ENCODE results near the gene SPRED2. TPM values are rescaled to one million over a fixed set of nuclear protein-coding genes. Genes with fewer than 3 reads are reported as not detected.

Gene SPRED2
- polyA plus RNA-seq, 2 of the 4 experiments (the other 2 are of a cell fraction), result 20.6 to 29.3 TPM

DNA sequence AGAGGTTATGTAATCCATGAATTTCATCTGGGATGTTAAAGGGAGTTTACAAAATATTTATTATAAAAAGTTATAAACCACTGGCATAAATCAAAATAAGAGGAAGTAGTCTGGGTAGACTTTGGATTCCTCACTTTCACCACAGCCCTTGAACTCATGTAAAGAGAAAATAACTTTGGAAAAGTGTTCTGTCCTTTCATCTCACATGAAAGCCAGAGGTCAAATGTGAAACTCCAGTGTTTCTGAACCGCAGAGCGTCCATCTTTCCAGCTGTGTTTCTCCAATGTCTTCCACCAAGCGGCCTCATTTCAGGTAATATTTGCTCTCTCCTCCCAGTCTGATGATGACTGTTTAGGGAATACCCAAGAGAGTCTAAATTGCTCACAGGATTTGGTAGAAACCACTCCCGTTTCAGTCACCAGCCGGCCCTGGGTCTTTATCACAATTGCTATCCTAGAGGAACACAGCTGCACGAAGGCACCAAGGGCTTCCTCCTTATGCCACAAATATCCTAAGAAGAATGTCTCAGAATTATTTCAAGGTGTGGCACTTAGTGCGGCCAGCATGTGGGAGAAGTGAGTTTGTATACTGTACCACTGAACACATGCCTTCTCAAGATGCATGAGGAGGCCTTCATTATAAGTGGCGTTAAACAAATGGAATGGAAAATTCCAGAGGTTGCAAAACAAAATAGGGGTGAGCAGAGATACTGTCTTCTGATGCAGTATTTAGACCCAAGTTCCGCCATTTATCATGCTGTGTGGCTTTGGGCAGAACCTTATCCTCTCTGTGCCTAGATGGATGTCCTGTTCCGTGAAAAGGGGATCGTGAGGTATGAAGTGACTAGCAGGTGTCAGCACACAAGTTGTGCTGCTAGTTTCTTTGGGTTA, 140.9 kb downstream of the SPRED2 start:
- DNase-seq (ENCODE audit: low read depth in 1 of 2, low spot score in 1 of 2) (no peak), FAIRE-seq (no peak), ATAC-seq (0 out of 6 replicates have a peak, but pooled peaks of 1 of the 2 experiments have one; percentile 30)
- Histone ChIP-seq H3K4me3 (no peak overlapping the region), H3K4me1 (no peaks in the 10 kb centered on the region), H3K4me2 (no peak overlapping the region), H3K27ac (no peak overlapping the region), H3K9me3 (no peaks in the 10 kb centered on the region)
- no peak for TF ChIP-seq RFX5 (IDR thresholded peaks at IDR 0.05)
- no peak for TF ChIP-seq FOSL2 (IDR thresholded peaks at IDR 0.05)
- no peak for TF ChIP-seq FOSL2 (CRISPR knock-in tag; IDR thresholded peaks at IDR 0.05)
- no peak for TF ChIP-seq GATA3 (IDR thresholded peaks at IDR 0.05; ENCODE audit: borderline replicate concordance)
- TF ChIP-seq POLR2AphosphoS2 (conservative IDR thresholded peaks at IDR 0.05; ENCODE audit: low read length), result no peak
- TF ChIP-seq, protein P1, sequence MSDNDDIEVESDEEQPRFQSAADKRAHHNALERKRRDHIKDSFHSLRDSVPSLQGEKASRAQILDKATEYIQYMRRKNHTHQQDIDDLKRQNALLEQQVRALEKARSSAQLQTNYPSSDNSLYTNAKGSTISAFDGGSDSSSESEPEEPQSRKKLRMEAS (IDR thresholded peaks at IDR 0.05), result no peak
- TF ChIP-seq KDM1A (IDR thresholded peaks at IDR 0.05; ENCODE audit: low read depth), result no peak
- TF ChIP-seq, protein P2, sequence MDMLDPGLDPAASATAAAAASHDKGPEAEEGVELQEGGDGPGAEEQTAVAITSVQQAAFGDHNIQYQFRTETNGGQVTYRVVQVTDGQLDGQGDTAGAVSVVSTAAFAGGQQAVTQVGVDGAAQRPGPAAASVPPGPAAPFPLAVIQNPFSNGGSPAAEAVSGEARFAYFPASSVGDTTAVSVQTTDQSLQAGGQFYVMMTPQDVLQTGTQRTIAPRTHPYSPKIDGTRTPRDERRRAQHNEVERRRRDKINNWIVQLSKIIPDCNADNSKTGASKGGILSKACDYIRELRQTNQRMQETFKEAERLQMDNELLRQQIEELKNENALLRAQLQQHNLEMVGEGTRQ (IDR thresholded peaks at IDR 0.05), result no peak
- TF ChIP-seq MAZ (IDR thresholded peaks at IDR 0.05; ENCODE audit: borderline replicate concordance, low read depth, low read length), result no peak
- TF ChIP-seq MAFK (IDR thresholded peaks at IDR 0.05; ENCODE audit: partially characterized antibody), result no peak
- TF ChIP-seq ESRRA (IDR thresholded peaks at IDR 0.05; ENCODE audit: borderline replicate concordance, low read length), result no peak
- TF ChIP-seq RNF2 (IDR thresholded peaks at IDR 0.05; ENCODE audit: borderline replicate concordance, low read depth), result no peak
- no peak for TF ChIP-seq CBX8 (IDR thresholded peaks at IDR 0.05)
- no peak for TF ChIP-seq EHMT2 (IDR thresholded peaks at IDR 0.05; ENCODE audit: low read depth)
- TF ChIP-seq CHD4 (IDR thresholded peaks at IDR 0.05; ENCODE audit: borderline replicate concordance), result no peak
- TF ChIP-seq MYC (IDR thresholded peaks at IDR 0.05; ENCODE audit: borderline replicate concordance, low read length), result no peak
- no peak for TF ChIP-seq SMC3 (IDR thresholded peaks at IDR 0.05)
- no peak for TF ChIP-seq FOSB (CRISPR knock-in tag; IDR thresholded peaks at IDR 0.05)
- TF ChIP-seq FOXS1 (CRISPR knock-in tag; IDR thresholded peaks at IDR 0.05), result no peak
- no peak for TF ChIP-seq EHF (CRISPR knock-in tag; IDR thresholded peaks at IDR 0.05)
- TF ChIP-seq, protein P3, sequence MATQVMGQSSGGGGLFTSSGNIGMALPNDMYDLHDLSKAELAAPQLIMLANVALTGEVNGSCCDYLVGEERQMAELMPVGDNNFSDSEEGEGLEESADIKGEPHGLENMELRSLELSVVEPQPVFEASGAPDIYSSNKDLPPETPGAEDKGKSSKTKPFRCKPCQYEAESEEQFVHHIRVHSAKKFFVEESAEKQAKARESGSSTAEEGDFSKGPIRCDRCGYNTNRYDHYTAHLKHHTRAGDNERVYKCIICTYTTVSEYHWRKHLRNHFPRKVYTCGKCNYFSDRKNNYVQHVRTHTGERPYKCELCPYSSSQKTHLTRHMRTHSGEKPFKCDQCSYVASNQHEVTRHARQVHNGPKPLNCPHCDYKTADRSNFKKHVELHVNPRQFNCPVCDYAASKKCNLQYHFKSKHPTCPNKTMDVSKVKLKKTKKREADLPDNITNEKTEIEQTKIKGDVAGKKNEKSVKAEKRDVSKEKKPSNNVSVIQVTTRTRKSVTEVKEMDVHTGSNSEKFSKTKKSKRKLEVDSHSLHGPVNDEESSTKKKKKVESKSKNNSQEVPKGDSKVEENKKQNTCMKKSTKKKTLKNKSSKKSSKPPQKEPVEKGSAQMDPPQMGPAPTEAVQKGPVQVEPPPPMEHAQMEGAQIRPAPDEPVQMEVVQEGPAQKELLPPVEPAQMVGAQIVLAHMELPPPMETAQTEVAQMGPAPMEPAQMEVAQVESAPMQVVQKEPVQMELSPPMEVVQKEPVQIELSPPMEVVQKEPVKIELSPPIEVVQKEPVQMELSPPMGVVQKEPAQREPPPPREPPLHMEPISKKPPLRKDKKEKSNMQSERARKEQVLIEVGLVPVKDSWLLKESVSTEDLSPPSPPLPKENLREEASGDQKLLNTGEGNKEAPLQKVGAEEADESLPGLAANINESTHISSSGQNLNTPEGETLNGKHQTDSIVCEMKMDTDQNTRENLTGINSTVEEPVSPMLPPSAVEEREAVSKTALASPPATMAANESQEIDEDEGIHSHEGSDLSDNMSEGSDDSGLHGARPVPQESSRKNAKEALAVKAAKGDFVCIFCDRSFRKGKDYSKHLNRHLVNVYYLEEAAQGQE (IDR thresholded peaks at IDR 0.05), result no peak
- ChIA-PET CTCF (interaction anchor here (1.0 to 1.2 kb wide), 5 partner anchors 10 to 261 kb away, joined by 3 read pairs; no protein-coding TSS in a partner anchor), POLR2A (no interaction called here)
- WGBS (ENCODE audit: missing lambda C conversion rate), result 89% methylated on average over 11 of the region's 11 CpGs

DNA sequence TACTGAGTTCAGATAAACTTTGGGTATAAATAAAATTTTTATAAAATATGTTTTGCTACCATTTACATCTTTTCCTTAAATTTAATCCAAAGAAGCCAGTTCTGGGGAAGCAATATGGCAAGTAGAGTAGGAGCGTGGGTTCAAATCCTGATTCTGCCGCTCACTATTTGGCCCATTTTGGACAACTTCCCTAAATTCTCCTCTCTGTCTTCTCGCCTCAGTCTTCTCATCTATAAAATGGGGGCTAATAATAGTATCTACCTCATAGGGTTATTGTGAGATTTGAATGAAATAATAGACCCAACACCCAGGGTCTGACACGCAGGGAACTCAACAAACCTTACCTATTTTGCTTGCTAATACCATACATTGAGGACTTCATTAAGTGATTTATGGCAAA, 145.0 kb downstream of the SPRED2 start:
- H3K4me1 ChIP-seq, result no peaks in the 10 kb centered on the region
- no peak overlapping the region for H3K4me3 ChIP-seq
- CTCF ChIA-PET, result interaction anchor here (0.9 to 1.0 kb wide), 2 partner anchors 13 to 18 kb away, joined by 3 read pairs; no protein-coding TSS in a partner anchor
- no peak overlapping the region for H3K27ac ChIP-seq
- POLR2A ChIA-PET, result no interaction called here
- H3K4me2 ChIP-seq, result no peak overlapping the region
- ATAC-seq, result no peak
- FAIRE-seq, result no peak
- no peaks in the 10 kb centered on the region for H3K9me3 ChIP-seq
- 83% methylated on average over 4 of the region's 4 CpGs for WGBS (ENCODE audit: missing lambda C conversion rate)
- no peak for DNase-seq (ENCODE audit: low read depth in 1 of 2, low spot score in 1 of 2)
- TF ChIP-seq HOXB13 (CRISPR knock-in tag; IDR thresholded peaks at IDR 0.05; ENCODE audit: low read depth) (no peak), HOXB5 (CRISPR knock-in tag; IDR thresholded peaks at IDR 0.05) (no peak), CHD2 (IDR thresholded peaks at IDR 0.05; ENCODE audit: low read length, partially characterized antibody) (no peak), CEBPB (IDR thresholded peaks at IDR 0.05) (no peak), PHF8 (IDR thresholded peaks at IDR 0.05; ENCODE audit: borderline replicate concordance, low read depth) (no peak), CHD4 (IDR thresholded peaks at IDR 0.05; ENCODE audit: borderline replicate concordance) (no peak), TP53 (CRISPR knock-in tag; IDR thresholded peaks at IDR 0.05) (no peak), FOSL2 (IDR thresholded peaks at IDR 0.05) (no peak), FOSL2 (CRISPR knock-in tag; IDR thresholded peaks at IDR 0.05) (no peak), EP300 (IDR thresholded peaks at IDR 0.05) (no peak), POLR2AphosphoS2 (conservative IDR thresholded peaks at IDR 0.05; ENCODE audit: low read length) (no peak), ESRRA (IDR thresholded peaks at IDR 0.05; ENCODE audit: borderline replicate concordance, low read length) (no peak), RARB (CRISPR knock-in tag; IDR thresholded peaks at IDR 0.05) (no peak)
- TF ChIP-seq, protein P3 (IDR thresholded peaks at IDR 0.05), result no peak
